Activated CD4-positive, alpha-beta T cell treated with anti-CD3 and anti-CD28 coated beads for 4 hours (primary cell): Measurements from ENCODE around the gene PLCB1.
"Not testable (repeated sequence)": the region's sequence is repeated elsewhere in the genome, so short reads cannot be mapped to it uniquely, and the experiment has no call there.

Experiments
- DNase-seq, 2 donors: peaks; one replicate each; pipeline ENCODE4 v3.0.0-alpha.2; 2020

Gene PLCB1

DNA sequence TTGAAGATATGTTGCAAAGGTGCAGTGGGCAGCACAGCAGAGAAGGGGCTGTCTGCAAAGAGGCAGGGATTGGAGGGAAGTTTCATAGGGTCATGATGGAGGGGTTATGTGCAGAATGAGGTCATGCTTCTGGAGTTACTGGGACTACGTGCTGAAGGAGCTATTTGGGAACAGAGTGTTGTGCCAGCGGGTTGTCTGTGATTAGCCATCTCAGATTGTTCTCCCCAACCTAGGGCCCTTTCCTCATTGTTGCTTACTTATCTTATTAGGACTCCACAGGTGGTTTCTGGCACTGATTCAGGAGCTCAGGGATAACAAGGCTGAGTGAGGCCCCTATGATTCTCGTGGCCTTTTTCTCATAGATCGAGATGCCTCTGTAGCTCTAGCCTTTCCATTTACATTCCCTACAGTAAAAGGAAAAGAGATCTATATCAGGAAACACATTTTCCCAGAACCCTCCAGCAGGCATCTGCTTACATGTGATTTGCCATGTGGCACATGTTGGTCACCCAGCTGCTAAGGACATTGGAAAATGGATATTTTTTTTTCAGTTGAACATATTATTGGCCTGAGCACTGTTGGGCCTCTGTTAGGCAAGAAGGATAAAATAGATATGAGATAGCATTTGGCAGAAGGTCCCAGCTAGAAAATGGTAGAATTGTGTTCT is 507.2 kb downstream of the PLCB1 start:
- no peak for DNase-seq

DNA sequence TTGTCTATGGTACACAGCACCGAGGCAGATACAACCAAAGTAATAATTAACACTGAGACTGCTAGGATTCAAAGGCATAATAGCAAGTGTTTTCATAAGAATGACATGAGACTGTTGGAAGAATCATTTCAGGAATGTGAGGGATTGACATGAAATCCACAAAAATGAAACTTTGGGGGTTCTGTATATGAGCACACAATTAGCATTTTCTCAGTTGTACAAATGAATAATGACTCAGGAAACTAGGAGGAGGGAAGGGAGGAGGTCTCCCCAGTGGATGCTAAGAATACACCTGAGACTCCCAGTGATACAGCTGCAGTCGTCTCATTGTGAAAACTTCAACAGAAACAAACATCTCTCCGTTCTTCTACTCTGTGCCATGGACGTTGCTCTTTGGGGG is 508.4 kb downstream of the PLCB1 start:
- no peak for DNase-seq

GRCh38 chr20:8642247-8642646 is 510.2 kb downstream of the PLCB1 start:
- no peak for DNase-seq

DNA sequence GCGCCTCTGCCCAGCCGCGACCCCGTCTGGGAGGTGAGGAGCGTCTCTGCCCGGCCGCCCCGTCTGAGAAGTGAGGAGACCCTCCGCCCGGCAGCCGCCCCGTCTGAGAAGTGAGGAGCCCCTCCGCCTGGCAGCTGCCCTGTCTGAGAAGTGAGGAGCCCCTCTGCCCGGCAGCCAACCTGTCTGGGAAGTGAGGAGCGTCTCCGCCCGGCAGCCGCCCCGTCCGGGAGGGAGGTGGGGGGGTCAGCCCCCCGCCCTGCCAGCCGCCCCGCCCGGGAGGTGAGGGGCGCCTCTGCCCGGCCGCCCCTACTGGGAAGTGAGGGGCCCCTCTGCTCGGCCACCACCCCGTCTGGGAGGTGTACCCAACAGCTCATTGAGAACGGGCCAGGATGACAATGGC is 512.4 kb downstream of the PLCB1 start:
- not testable (repeated sequence) for DNase-seq

- no peak for DNase-seq
Measured at GRCh38 chr20:8645326-8645725, 513.3 kb downstream of the PLCB1 start.

DNA sequence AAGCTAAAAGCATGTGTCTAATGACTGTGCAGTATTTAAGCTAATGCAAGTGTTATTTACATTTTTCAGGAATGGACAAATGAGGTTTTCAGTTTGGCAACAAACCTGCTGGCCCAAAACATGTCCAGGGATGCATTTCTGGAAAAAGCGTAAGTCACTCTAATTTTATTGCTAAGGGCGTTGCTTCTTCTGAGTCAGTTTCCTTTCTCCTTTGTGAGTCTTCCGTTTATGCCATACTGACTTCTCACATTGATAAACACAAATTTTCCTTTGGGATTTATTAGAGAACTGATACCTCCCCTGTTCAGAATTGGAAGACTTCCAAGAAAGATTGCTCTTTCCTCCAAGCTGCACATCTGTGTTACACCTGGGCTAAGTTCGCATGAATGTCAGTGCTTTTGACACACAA is 514.0 kb downstream of the PLCB1 start:
- no peak for DNase-seq

GRCh38 chr20:8646716-8647115 is 514.6 kb downstream of the PLCB1 start:
- DNase-seq, result no peak

GRCh38 chr20:8647961-8648441 is 515.9 kb downstream of the PLCB1 start:
- DNase-seq, result no peak

DNA sequence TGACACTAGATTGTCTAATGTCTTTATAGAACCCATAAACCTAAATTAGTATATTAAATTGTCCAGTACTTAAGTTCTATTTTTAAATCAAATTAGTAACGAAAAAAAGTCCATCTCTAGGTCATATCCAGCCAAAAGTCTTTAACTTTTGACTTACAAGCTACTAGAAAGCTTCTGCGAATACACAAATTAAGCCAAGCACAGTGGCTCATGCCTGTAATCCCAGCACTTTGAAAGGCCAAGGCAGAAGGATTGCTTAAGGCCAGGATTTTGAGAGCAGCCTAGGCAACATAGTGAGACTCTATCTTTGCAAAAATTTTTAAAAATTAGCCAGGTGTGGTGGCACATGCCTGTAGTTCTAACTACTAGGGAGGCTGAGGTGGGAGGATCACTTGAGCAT is 516.4 kb downstream of the PLCB1 start:
- DNase-seq, result no peak

GRCh38 chr20:8652396-8652795 is 520.3 kb downstream of the PLCB1 start:
- DNase-seq, result no peak

DNA sequence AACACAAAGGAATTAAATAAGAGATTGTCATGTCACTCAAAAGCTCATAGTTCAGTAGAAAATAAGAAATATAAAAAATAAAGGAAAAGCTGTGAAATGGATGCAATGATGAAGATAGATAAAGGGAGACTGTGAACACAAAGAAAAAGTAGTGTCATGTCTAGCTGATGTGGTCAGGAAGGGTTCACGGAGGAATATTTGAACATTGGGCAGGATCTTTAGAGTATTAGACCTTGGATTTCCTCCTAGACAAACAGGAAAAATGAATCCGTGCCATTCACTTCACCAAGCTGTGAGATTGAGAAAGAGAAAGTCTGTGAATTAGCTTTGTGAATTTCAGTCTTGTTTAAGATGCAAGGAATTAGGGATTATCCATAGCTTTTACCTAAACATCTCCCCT is 522.4 kb downstream of the PLCB1 start:
- no peak for DNase-seq

GRCh38 chr20:8656335-8656734 is 524.3 kb downstream of the PLCB1 start:
- no peak for DNase-seq

DNA sequence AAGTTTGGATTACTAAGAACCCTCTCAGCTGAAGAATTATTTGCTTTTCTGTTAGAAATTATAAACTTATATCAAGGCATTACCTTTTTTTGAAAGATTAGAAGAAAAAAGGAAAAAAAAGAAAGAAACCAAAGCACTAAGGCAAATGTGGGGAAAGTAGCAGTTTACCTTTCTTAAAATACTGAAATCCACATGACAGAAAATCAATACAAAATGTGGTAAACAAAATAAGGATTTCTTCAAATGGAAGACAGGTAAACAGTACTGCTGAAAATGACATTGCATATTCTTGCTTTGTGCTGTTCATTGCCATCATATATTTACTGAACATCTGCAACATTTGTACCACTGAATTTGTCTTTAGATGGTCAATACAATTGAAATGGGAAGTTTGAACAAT is 525.6 kb downstream of the PLCB1 start:
- no peak for DNase-seq

GRCh38 chr20:8658103-8658502 is 526.0 kb downstream of the PLCB1 start:
- DNase-seq, result no peak

DNA sequence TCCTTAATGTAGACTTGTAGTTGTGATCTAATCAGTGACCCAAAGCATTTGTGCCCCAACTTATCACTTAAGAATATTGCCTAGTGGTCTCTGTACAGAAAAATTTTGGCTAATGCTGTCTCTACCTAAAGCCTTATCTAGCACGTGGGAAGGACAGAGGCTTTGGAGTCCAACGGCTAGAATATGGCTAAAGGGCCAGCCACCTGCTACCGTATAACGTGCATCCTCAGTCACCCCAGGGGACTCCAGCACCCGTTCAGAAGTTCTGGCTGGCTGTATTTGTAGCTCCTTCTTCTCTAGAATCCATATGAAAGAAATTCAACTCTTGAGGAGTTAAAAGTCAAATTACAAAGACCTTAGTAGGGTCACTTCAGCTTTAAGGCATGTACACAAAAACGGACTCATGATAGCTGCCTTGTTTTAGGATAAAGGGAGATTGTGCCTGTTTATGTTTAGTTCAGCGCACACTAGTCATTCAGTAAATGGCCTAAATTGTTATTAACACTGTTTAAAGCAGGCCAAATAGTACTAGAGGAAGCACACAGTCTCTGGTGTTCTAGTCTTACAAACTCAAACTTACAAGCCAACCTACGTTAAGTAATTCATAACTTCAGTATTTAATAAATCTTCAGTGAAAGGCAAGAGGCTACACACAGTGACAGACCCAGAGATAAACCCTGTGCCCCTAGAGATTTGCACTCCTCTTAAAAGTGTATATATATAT is 529.3 kb downstream of the PLCB1 start:
- no peak for DNase-seq

- DNase-seq, result no peak
Measured at GRCh38 chr20:8662433-8662954, 530.4 kb downstream of the PLCB1 start.

DNA sequence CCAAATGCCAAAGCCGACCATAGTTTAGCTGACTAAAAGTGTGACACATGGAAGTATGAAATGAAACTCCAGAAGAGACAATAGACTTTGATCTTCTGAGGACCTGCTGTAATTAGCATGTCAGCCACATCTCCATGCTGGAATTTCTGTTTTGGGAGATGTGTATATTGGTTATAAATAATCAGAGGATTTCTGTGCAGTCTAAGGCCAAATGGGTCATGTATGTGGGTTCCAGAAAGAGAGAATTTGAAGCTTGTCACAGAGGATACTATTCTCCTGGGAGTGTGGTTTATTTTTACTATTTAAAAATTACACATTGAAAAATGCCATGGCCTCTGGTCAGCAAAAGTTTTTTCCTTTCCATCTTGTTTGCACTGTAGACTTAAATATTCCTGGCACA is 531.4 kb downstream of the PLCB1 start:
- no peak for DNase-seq

DNA sequence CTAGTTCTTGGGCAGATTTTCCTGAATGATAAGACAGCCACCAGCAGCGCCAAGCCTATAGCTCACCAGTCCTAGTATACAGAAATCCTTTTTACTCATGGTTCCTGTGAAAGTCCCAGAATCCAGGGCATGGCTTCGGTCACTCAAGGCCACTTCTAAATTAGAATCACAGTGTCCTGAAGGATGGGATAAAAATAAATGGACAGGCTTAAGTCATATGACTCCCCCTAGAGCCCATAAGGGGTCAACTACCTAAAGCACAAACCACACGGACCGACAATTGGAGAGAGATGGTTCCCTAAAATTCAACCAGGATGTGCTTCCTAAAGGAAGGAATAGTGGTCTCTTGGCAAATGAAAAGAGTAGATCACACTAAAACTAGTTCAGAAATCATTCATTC is 532.7 kb downstream of the PLCB1 start:
- no peak for DNase-seq

- DNase-seq, result no peak
Measured at GRCh38 chr20:8667306-8667705, 535.2 kb downstream of the PLCB1 start.

GRCh38 chr20:8670207-8670892 is 538.3 kb downstream of the PLCB1 start:
- no peak for DNase-seq

DNA sequence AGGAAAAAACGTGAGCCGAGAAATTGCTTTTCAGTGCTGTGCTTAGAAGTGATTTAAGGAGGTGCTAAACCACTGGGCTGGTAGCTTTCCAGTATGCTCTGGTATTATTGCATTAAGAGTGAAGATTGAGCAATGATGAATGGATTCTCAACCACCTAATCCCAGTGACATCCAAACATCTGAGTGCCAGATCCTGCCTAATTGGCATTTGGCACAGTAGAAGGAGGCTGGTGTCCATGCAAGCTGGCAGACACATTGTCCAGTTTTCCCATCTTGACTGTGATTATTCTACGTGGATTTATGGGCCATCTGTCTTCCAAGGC is 538.8 kb downstream of the PLCB1 start:
- DNase-seq, result no peak

- no peak for DNase-seq
Measured at GRCh38 chr20:8671370-8671961, 539.4 kb downstream of the PLCB1 start.

GRCh38 chr20:8673116-8673515 is 541.0 kb downstream of the PLCB1 start:
- DNase-seq, result no peak

- no peak for DNase-seq
Measured at GRCh38 chr20:8675896-8676295, 543.8 kb downstream of the PLCB1 start.
